Thyroid gland (tissue), 4 donors: ENCODE data around the gene PIM2. TPM values are rescaled to one million over a fixed set of nuclear protein-coding genes. Genes with fewer than 3 reads are reported as not detected.

Source experiments
- DNase-seq, 2 donors: peaks; one replicate each; pipeline ENCODE4 v3.0.0-alpha.2; 2019
- H3K27ac ChIP-seq, 3 donors: fragments of 200-600 bp; sonication (generic); 1 replicate in 2 of 3; 2 replicates in 1 of 3; pipeline ENCODE4 v1.5.1; 2016 to 2019; ENCODE audit warnings: mild to moderate bottlenecking in 1 of 3, moderate library complexity in 1 of 3
- H3K27me3 ChIP-seq: fragments of 200-600 bp; sonication (generic); one replicate; pipeline ENCODE4 v1.5.1; 2019
- H3K36me3 ChIP-seq, 2 donors: fragments of 200-600 bp; sonication (generic); one replicate each; pipeline ENCODE4 v1.5.1; 2016 to 2019
- H3K4me1 ChIP-seq, 2 donors: fragments of 200-600 bp; sonication (generic); one replicate each; pipeline ENCODE4 v1.5.1; 2017 to 2019
- H3K4me3 ChIP-seq, 3 donors: fragments of 200-600 bp; sonication (generic); replicated peaks in 1 of 3; 1 replicate in 2 of 3; 2 replicates in 1 of 3; pipeline ENCODE4 v1.5.1; 2016; ENCODE audit warnings: mild to moderate bottlenecking in 1 of 3
- H3K9me3 ChIP-seq: fragments of 200-600 bp; sonication (generic); one replicate; pipeline ENCODE4 v1.5.1; 2017
- POLR2A ChIP-seq, 2 donors: fragments of 450-650 bp; IDR thresholded peaks; one replicate each; pipeline ENCODE4 v1.6.1; 2017; ENCODE audit warnings: antibody characterized with exemption in 2 of 2, mild to moderate bottlenecking in 2 of 2, moderate library complexity in 1 of 2
- WGBS, 2 donors: methylation state at CpG; one replicate each; pipeline ENCODE4 v1.1.5; 2017; 5-methylcytosine and 5-hydroxymethylcytosine counted together
- intact Hi-C: fragments of 100-400 bp; cut with DNase I; formaldehyde crosslinking; loops from one replicate; pipeline ENCODE4 v1.15.1; 2023
- total RNA-seq, 4 donors: library from RNA; depleted of rRNA; stranded (reverse); fragments of >200 nt; gene quantifications; one replicate each; pipeline ENCODE4 v1.2.3, GENCODE V29; 2016
- TF ChIP-seq, protein P1 (sequence below), 6 experiments: fragments of 200-600 bp in 3 of 6; fragments of 450-650 bp in 3 of 6; sonication (generic) in 3 of 6; IDR thresholded peaks; one replicate each; pipeline ENCODE4 v1.5.1; 2016 to 2019; ENCODE audit warnings: antibody characterized with exemption in 6 of 6, mild to moderate bottlenecking in 2 of 6, inconsistent platforms in 1 of 6, moderate library complexity in 1 of 6

The PIM2 gene
- total RNA-seq, 4 donors from 2014 or later, result 4.8 to 12.1 (median 5.9) TPM

DNA sequence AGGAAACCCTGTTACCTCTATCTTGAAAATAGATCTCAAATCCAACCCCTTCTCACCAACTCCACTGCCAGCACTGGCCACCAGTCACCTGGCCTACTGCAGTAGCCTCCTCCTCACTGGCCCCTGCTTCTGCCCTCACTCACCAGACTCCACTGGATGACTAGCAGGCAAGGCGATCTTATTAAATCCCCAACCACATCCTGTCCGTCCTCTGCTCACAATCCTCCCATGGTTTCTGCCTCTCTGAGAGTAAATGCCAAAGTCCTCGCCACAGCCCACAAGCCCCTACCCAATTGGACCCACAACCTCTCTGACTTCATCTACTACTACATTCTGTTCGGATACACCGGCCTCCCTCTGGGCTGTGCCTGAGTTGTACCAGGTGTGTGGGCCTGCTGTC, 5.4 kb upstream of the PIM2 start:
- DNase-seq, result no peak
- Histone ChIP-seq H3K4me3 (no peak overlapping the region), H3K9me3 (no peaks in the 10 kb centered on the region), H3K27ac (no peak overlapping the region), H3K27me3 (no peaks in the 10 kb centered on the region), H3K4me1 (peaks cover 0 to 5% of the 10 kb centered on the region in 2 donors), H3K36me3 (peaks cover 22 to 25% of the 10 kb centered on the region in 2 donors)
- intact Hi-C loops, result no loop called here
- whole genome bisulfite sequencing, 2 donors, result 88 to 100% methylated on average over 5 of the region's 5 CpGs
- TF ChIP-seq, protein P1, sequence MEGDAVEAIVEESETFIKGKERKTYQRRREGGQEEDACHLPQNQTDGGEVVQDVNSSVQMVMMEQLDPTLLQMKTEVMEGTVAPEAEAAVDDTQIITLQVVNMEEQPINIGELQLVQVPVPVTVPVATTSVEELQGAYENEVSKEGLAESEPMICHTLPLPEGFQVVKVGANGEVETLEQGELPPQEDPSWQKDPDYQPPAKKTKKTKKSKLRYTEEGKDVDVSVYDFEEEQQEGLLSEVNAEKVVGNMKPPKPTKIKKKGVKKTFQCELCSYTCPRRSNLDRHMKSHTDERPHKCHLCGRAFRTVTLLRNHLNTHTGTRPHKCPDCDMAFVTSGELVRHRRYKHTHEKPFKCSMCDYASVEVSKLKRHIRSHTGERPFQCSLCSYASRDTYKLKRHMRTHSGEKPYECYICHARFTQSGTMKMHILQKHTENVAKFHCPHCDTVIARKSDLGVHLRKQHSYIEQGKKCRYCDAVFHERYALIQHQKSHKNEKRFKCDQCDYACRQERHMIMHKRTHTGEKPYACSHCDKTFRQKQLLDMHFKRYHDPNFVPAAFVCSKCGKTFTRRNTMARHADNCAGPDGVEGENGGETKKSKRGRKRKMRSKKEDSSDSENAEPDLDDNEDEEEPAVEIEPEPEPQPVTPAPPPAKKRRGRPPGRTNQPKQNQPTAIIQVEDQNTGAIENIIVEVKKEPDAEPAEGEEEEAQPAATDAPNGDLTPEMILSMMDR (IDR thresholded peaks at IDR 0.05), result no peak
- no peak for TF ChIP-seq POLR2A (IDR thresholded peaks at IDR 0.05)

DNA sequence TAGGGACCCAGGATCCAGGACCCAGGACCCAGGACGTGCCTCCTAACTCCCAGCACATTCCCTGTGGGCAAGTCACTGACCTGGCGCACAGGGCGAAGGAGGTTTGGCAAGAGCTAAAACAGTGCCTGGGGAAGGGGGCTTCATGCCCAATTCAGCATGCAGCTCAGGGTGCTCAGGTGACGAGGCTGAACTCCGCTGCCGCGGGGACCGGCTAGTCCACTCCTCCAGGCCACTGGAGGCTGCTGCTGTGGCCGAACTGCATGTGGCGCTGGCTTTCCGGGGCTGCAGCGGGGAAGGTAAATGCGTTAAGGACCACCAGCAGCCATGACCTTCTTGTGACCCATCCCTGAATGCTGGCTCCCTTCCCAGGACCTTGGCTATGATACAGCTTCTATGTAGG, 4.9 kb upstream of the PIM2 start:
- no CpG with 5 or more reads among the region's 13 CpGs for WGBS, 2 donors
- no peaks in the 10 kb centered on the region for H3K27me3 ChIP-seq
- no peaks in the 10 kb centered on the region for H3K9me3 ChIP-seq
- TF ChIP-seq POLR2A (IDR thresholded peaks at IDR 0.05), result no peak
- TF ChIP-seq, protein P1 (IDR thresholded peaks at IDR 0.05), result no peak
- H3K27ac ChIP-seq, result no peak overlapping the region
- H3K4me3 ChIP-seq, result no peak overlapping the region
- H3K36me3 ChIP-seq, result peaks cover 22 to 25% of the 10 kb centered on the region in 2 donors
- no peak for DNase-seq
- H3K4me1 ChIP-seq, result peaks cover 0 to 5% of the 10 kb centered on the region in 2 donors
- intact Hi-C loops, result no loop called here

DNA sequence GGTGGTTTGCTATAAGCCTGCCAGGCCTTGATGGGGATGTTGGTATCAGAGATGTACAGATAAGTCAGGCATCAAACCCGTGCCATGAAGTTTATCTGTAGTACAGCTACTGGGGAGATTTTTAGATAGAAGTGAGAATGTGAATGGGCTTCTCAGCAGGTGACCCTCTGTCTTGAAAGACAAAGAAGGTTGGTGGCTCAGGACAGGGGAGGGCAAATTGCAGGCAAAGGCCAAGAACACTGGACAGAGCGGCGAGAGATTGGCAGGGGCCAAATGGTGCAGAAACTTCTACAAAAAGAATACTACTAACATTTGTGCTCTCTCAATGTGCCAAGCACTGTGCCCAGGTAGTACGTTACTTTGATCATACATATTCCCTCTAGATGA, 1.9 kb upstream of the PIM2 start:
- H3K27me3 ChIP-seq, result no peaks in the 10 kb centered on the region
- WGBS, 2 donors, result 86 to 90% methylated on average over 4 of the region's 4 CpGs
- H3K9me3 ChIP-seq, result no peaks in the 10 kb centered on the region
- no peak overlapping the region for H3K27ac ChIP-seq
- H3K36me3 ChIP-seq, result peaks cover 21 to 24% of the 10 kb centered on the region in 2 donors
- H3K4me1 ChIP-seq, result peaks cover 4 to 12% of the 10 kb centered on the region in 2 donors
- TF ChIP-seq, protein P1 (IDR thresholded peaks at IDR 0.05), result no peak
- TF ChIP-seq POLR2A (IDR thresholded peaks at IDR 0.05), result no peak
- no peak for DNase-seq
- intact Hi-C loops, result no loop called here
- H3K4me3 ChIP-seq, result no peak overlapping the region

DNA sequence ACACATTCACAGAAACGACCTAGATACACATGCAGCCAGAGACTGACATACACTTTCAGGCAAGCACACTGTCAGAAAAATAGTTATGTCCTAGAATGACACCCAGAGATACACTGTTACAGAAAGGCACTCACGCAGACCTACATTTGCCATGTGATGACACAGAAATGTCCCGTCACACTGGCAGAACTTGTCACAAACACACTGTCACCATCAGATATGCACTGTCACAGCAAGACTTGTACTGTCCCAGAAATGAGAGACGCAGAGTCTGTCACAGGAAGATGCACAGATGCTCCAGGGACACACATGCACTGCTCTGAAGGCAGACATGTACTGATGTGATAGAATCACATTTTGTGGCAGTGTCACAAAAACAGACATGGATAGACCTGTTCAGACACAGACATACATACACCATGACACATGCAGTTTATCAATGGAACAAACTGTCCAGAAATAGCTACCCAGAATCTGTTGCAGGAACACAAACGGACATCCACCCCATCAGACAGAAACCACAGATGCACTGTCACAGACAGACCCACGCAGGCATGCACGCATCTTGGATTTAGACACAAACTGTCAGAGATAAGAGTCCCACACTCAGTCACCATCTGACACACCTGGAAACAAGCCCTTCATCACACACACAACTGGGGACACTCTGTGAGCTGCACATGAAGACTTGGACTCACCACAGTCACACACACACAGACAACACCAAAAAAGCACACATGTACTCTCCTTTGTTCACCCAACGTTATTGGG, 1.3 kb upstream of the PIM2 start:
- no peak for DNase-seq
- Histone ChIP-seq H3K27me3 (no peaks in the 10 kb centered on the region), H3K9me3 (no peaks in the 10 kb centered on the region), H3K36me3 (peaks cover 17 to 19% of the 10 kb centered on the region in 2 donors), H3K27ac (peak overlapping the region in 1 of 3 donors; percentile 87), H3K4me3 (no peak overlapping the region), H3K4me1 (peaks cover 4 to 12% of the 10 kb centered on the region in 2 donors)
- intact Hi-C loops, result no loop called here
- no peak for TF ChIP-seq POLR2A (IDR thresholded peaks at IDR 0.05)
- TF ChIP-seq, protein P1 (IDR thresholded peaks at IDR 0.05), result no peak
- 61 to 85% methylated on average over 2 to 8 of the region's 8 CpGs for WGBS, 2 donors

DNA sequence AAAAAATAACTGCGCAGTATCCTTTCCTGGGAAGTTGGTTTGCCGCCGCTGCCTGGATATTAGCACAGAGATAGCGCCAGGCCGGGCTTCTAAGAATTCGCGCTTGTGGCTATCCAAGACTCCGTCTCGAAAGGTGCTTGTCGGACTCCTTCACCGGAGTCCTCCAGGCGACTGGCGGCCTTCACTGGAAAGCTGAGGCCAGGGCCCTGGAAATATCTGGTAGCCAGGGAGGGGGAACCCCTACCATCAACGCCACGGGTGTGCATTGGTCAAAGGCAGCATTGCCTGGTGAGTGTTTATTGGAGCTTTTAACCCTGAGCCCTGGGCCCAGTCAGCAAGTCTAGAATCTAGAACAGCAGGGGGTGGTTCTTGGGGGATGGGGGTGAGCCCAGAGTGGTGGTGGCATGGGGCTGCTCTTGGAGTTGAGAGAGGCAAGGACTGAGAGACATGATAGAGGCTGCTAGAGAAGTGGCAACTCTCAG, 577 bp upstream of the PIM2 start:
- Histone ChIP-seq H3K4me1 (peaks cover 4 to 12% of the 10 kb centered on the region in 2 donors), H3K27me3 (no peaks in the 10 kb centered on the region), H3K36me3 (peaks cover 13 to 17% of the 10 kb centered on the region in 2 donors), H3K9me3 (no peaks in the 10 kb centered on the region), H3K27ac (peak overlapping the region; percentile 17 to 87 (median 61)), H3K4me3 (peak overlapping the region in 1 of 3 donors; percentile 42)
- no peak for DNase-seq
- WGBS, 2 donors, result 0% methylated on average over 1 to 7 of the region's 15 CpGs
- TF ChIP-seq, protein P1 (IDR thresholded peaks at IDR 0.05), result no peak
- TF ChIP-seq POLR2A (IDR thresholded peaks at IDR 0.05), result no peak
- intact Hi-C loops, result no loop called here
